Forelimb muscle (tissue), 1 donor: ENCODE data around the gene STH. TPM values are rescaled to one million over a fixed set of nuclear protein-coding genes. Genes with fewer than 3 reads are reported as not detected.

Experiments
- DNase-seq: peaks from one replicate; pipeline ENCODE4 v3.0.0-alpha.2; 2013; ENCODE audit warnings: low read depth
- polyA plus RNA-seq: library from polyadenylated mRNA; unstranded; fragments of 120-200 nt; gene quantifications from one replicate; pipeline ENCODE4 v1.2.1, GENCODE V29; 2013; ENCODE audit not compliant: insufficient read length

The STH gene
- polyA plus RNA-seq, 1 donor, result not detected

- DNase-seq, result no peak
Observed at GRCh38 chr17:45985447-45985846, 13.6 kb upstream of the STH start.

- no peak for DNase-seq
Observed at GRCh38 chr17:45986056-45986455, 13.0 kb upstream of the STH start.

- DNase-seq, result no peak
Observed at GRCh38 chr17:45987706-45988105, 11.3 kb upstream of the STH start.

GRCh38 chr17:45989759-45990158 is 9.3 kb upstream of the STH start:
- no peak for DNase-seq

- no peak for DNase-seq
Observed at GRCh38 chr17:45990886-45991285, 8.2 kb upstream of the STH start.

- DNase-seq, result no peak
Observed at GRCh38 chr17:45991341-45991740, 7.7 kb upstream of the STH start.

GRCh38 chr17:45992175-45992574 is 6.9 kb upstream of the STH start:
- DNase-seq, result no peak

GRCh38 chr17:45992904-45993303 is 6.1 kb upstream of the STH start:
- DNase-seq, result no peak

- no peak for DNase-seq
Observed at GRCh38 chr17:45993962-45994627, 5.0 kb upstream of the STH start.

- no peak for DNase-seq
Observed at GRCh38 chr17:45994987-45995386, 4.1 kb upstream of the STH start.

- DNase-seq, result no peak
Observed at GRCh38 chr17:45995627-45996270, 3.3 kb upstream of the STH start.

- no peak for DNase-seq
Observed at GRCh38 chr17:45996282-45996937, 2.6 kb upstream of the STH start.

GRCh38 chr17:45997166-45997565 is 1.9 kb upstream of the STH start:
- DNase-seq, result no peak

GRCh38 chr17:45997624-45998023 is 1.4 kb upstream of the STH start:
- no peak for DNase-seq

GRCh38 chr17:45999900-46000290 is 845 bp downstream of the STH start:
- DNase-seq, result no peak

- no peak for DNase-seq
Observed at GRCh38 chr17:46000292-46000691, 1.2 kb downstream of the STH start.

- DNase-seq, result no peak
Observed at GRCh38 chr17:46000757-46001156, 1.7 kb downstream of the STH start.

- no peak for DNase-seq
Observed at GRCh38 chr17:46001390-46002310, 2.6 kb downstream of the STH start.

GRCh38 chr17:46002311-46002972 is 3.4 kb downstream of the STH start:
- no peak for DNase-seq

GRCh38 chr17:46002973-46003316 is 3.9 kb downstream of the STH start:
- DNase-seq, result no peak

GRCh38 chr17:46003907-46004748 is 5.1 kb downstream of the STH start:
- DNase-seq, result no peak
